Activated CD4-positive, alpha-beta T cell treated with anti-CD3 and anti-CD28 coated beads, Interleukin-2, amount 50 U/mL, for 48 hours (primary cell): Measurements from ENCODE around the gene UNC5C.
"Not testable (repeated sequence)": the region's sequence is repeated elsewhere in the genome, so short reads cannot be mapped to it uniquely, and the experiment has no call there.

ENCODE experiments used
- DNase-seq, 2 experiments: peaks; one replicate each; pipeline ENCODE4 v3.0.0-alpha.2; 2020

Gene UNC5C

GRCh38 chr4:95161781-95162469 is 386.8 kb downstream of the UNC5C start:
- DNase-seq, result no peak

- DNase-seq, result no peak
These were observed 389.4 kb downstream of the UNC5C start for GRCh38 chr4:95159384-95159783.

- DNase-seq, result no peak
These were observed 390.1 kb downstream of the UNC5C start for GRCh38 chr4:95158626-95159025.

DNA sequence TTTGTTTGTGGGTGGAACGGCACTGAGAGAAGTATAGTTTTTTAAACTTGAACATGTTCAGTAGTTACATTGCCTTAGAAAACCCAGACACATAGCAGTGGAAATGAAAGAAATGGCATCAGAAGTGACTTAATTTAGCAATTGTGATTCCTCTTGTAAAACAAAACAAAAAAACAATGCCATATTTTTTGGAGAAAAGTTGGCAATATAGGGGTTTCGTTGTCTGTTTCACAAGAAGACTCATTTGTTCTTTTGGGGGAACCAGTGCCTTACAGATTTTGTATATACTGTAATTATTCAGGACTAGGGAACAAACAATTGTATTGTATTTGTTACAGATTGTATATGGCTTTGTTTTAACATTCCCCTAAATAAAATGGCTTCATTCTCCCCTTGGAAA is 390.7 kb downstream of the UNC5C start:
- DNase-seq, result no peak

DNA sequence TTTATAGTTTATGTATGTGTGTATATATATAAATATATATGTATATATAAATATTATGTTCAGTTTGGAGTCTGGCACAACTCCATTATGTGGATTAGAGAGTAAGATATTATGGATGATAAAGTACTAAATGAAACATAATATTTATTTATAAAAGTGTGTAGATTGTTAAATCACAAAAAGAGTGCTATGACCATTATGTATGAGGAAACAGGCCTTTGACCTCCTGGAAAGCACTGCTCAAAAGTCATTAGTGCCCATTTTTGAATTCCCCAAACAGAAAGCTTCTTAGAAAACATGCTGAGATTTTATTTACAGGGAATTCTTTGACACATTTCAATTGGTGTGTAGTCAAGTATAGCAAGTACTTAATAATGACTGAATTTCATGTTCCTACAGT is 391.2 kb downstream of the UNC5C start:
- DNase-seq, result no peak

DNA sequence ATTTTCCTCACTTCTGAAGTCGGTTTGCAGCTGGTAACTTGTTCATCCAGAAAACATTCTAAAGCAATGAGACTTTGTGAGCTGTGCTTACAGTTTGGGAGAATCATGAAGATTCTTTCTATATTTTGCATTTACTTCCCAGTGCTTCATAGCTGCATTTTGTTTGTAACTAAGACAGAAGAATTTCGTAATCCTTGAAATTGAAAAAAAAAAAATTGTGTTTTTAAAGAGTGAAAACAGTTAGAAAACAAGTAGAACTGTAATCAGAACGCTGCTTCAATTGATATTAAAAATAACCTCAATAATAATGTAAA is 392.4 kb downstream of the UNC5C start:
- DNase-seq, result no peak

DNA sequence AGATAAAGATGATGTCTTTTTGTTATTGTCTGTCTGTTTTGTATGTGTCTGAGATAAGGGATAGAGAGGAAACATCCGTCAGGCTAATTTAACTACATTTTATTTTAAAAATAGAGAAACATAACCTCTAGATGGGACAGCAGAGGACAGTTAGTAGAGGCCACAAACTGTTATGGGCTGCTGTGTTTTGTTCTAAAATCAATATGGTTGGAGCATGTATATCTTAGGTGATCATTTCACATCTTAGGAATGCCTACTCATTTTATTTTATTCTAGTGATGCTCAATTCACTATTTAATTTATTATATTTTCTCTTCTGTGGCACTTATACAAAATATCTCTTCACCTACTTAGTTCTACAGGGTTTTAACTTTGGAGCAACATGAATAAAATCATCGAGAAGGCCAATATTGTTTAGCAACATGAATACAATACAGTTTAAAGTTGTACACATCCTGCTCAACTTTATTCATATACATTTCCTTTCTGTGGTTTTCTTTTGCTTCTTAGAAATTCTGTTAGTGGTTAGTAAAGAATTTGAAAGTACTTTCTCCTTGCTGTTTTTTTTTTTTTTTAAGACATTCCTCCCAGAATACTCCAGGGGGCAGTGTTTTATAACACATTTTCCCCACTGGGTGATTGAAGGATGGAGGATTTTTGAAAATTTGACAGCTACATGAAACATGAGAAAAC is 392.9 kb downstream of the UNC5C start:
- DNase-seq, result no peak

- DNase-seq, result no peak
These were observed 395.6 kb downstream of the UNC5C start for GRCh38 chr4:95153182-95153581.

- no peak for DNase-seq
These were observed 397.5 kb downstream of the UNC5C start for GRCh38 chr4:95151255-95151654.

- no peak for DNase-seq
These were observed 405.8 kb downstream of the UNC5C start for GRCh38 chr4:95142932-95143331.

GRCh38 chr4:95141361-95141760 is 407.4 kb downstream of the UNC5C start:
- no peak for DNase-seq

- not testable (repeated sequence) for DNase-seq
These were observed 409.3 kb downstream of the UNC5C start for GRCh38 chr4:95139424-95139823.

DNA sequence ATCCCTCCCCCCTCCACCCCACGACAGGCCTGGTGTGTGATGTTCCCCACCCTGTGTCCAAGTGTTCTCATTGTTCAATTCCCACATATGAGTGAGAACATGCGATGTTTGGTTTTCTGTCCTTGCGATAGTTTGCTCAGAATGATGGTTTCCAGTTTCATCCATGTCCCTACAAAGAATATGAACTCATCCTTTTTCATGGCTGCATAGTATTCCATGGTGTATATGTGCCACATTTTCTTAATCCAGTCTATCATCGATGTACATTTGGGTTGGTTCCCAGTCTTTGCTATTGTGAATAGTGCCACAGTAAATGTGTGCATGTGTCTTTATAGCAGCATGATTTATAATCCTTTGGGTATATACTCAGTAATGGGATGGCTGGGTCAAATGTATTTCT is 414.8 kb downstream of the UNC5C start:
- DNase-seq, result not testable (repeated sequence)

- no peak for DNase-seq
These were observed 418.9 kb downstream of the UNC5C start for GRCh38 chr4:95129821-95130311.

GRCh38 chr4:95129031-95129430 is 419.7 kb downstream of the UNC5C start:
- no peak for DNase-seq

DNA sequence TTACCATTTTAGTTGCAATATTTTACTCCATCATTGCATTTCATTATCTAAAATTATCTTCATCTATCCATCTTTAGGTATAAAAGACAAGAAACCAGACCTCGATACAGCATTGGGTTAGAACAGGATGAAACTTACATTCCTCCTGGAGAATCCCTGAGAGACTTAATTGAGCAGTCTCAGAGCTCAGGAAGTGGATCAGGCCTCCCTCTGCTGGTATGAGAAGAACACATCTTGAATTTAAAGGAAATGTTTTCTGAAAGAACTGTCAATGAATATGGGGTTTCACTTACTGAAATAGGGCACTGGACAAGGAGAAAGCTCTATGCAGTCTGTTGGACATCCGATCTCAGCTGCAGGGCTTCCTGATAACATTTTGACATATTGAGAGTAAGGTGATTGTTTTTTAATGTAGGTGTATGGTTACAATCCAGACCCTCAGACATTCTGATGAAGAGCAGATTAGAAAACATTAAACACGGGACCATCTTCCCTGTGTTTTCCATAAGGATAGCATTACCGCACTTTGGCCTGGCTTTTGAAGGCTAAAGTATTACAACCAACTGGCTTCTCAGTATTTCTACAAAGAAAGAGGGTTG is 423.8 kb downstream of the UNC5C start:
- DNase-seq, result no peak

- DNase-seq, result no peak
These were observed 426.8 kb downstream of the UNC5C start for GRCh38 chr4:95122001-95122400.

DNA sequence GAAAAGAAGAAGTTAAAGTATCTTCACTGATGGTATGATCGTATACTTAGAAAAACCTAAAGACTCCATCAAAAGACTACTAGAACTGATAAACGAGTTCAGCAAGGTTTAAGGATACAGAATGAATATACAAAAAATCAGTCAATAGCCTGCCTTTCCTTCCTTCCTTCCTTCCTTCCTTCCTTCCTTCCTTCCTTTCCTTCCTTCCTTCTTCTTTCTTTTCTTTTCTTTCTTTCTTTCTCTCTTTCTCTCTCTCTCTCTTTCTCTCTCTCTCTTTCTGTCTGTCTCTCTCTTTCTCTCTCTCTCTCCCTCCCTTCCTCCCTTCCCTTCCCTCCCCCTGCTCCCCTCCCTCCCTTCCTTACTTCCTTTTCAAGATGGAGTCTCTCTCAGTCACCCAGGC is 428.3 kb downstream of the UNC5C start:
- no peak for DNase-seq

GRCh38 chr4:95118497-95118896 is 430.3 kb downstream of the UNC5C start:
- DNase-seq, result no peak

DNA sequence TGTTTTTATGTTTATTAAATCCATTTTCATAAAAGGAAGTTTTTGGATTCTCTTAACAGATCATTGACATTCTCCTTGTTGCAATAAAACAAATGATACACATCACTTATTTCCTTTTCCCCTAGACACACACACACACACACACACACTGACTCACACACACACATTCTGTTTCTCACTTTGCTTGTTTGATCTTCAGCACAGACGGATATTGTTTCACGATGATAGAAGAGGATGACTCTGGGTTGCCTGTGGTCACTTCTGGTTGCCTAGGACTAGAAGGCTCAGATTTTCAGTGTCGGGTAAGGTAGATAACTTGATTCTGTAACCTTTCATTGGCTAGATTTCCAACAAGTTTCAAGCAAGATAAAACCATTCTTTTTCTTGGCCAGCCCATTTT is 434.3 kb downstream of the UNC5C start:
- no peak for DNase-seq
